Suprapubic skin (tissue), 4 donors: ENCODE data around the gene SIL1. TPM values are rescaled to one million over a fixed set of nuclear protein-coding genes. Genes with fewer than 3 reads are reported as not detected.

ENCODE experiments used
- DNase-seq, 2 donors: peaks; one replicate each; pipeline ENCODE4 v3.0.0-alpha.2; 2019; ENCODE audit warnings: low spot score in 2 of 2
- H3K27ac ChIP-seq: fragments of 200-600 bp; sonication (generic); one replicate; pipeline ENCODE4 v1.5.1; 2019
- H3K27me3 ChIP-seq: fragments of 200-600 bp; sonication (generic); one replicate; pipeline ENCODE4 v1.5.1; 2019
- H3K36me3 ChIP-seq: fragments of 200-600 bp; sonication (generic); one replicate; pipeline ENCODE4 v1.5.1; 2019
- H3K4me1 ChIP-seq: fragments of 200-600 bp; sonication (generic); one replicate; pipeline ENCODE4 v1.5.1; 2019
- H3K4me3 ChIP-seq: fragments of 200-600 bp; sonication (generic); one replicate; pipeline ENCODE4 v1.5.1; 2019; ENCODE audit warnings: mild to moderate bottlenecking
- H3K9me3 ChIP-seq: fragments of 200-600 bp; sonication (generic); one replicate; pipeline ENCODE4 v1.5.1; 2019
- CTCF ChIP-seq, 2 donors: fragments of 200-600 bp in 1 of 2; fragments of 450-650 bp in 1 of 2; sonication (generic) in 1 of 2; IDR thresholded peaks; one replicate each; pipeline ENCODE4 v1.5.1; 2016 to 2019; ENCODE audit warnings: antibody characterized with exemption in 2 of 2, mild to moderate bottlenecking in 1 of 2, moderate library complexity in 1 of 2
- EP300 ChIP-seq: sonication (generic); formaldehyde crosslinking; IDR thresholded peaks from one replicate; pipeline ENCODE4 v1.6.1; 2017; ENCODE audit warnings: antibody characterized with exemption
- POLR2A ChIP-seq, 2 donors: fragments of 450-650 bp; IDR thresholded peaks; one replicate each; pipeline ENCODE4 v1.6.1; 2017; ENCODE audit warnings: antibody characterized with exemption in 2 of 2, mild to moderate bottlenecking in 2 of 2, moderate library complexity in 2 of 2
- POLR2AphosphoS5 ChIP-seq, 3 donors: sonication (generic); formaldehyde crosslinking; IDR thresholded peaks; one replicate each; pipeline ENCODE4 v1.6.1; 2017; ENCODE audit warnings: antibody characterized with exemption in 3 of 3
- WGBS: methylation state at CpG from one replicate; pipeline ENCODE4 v1.1.5; 2018; 5-methylcytosine and 5-hydroxymethylcytosine counted together
- total RNA-seq, 4 donors: library from RNA; depleted of rRNA; stranded (reverse); fragments of >200 nt; gene quantifications; one replicate each; pipeline ENCODE4 v1.1.0, GENCODE V29; 2016

SIL1 gene
- total RNA-seq, 4 donors from 2014 or later = 38.5 to 54.6 (median 41.7) TPM

- H3K4me3 ChIP-seq = no peak overlapping the region
- no peaks in the 10 kb centered on the region for H3K9me3 ChIP-seq
- H3K27ac ChIP-seq = no peak overlapping the region
- H3K27me3 ChIP-seq = no peaks in the 10 kb centered on the region
- peaks cover 3% of the 10 kb centered on the region for H3K36me3 ChIP-seq
- peaks cover 2% of the 10 kb centered on the region for H3K4me1 ChIP-seq
- no peak for DNase-seq
- WGBS = 80% methylated on average over 1 of the region's 1 CpG
- TF ChIP-seq POLR2A (IDR thresholded peaks at IDR 0.05) (no peak), EP300 (no peak), POLR2AphosphoS5 (IDR thresholded peaks at IDR 0.05) (no peak), CTCF (IDR thresholded peaks at IDR 0.05) (no peak)
Observed at GRCh38 chr5:139125991-139126390, 72.2 kb downstream of the SIL1 start.

DNA sequence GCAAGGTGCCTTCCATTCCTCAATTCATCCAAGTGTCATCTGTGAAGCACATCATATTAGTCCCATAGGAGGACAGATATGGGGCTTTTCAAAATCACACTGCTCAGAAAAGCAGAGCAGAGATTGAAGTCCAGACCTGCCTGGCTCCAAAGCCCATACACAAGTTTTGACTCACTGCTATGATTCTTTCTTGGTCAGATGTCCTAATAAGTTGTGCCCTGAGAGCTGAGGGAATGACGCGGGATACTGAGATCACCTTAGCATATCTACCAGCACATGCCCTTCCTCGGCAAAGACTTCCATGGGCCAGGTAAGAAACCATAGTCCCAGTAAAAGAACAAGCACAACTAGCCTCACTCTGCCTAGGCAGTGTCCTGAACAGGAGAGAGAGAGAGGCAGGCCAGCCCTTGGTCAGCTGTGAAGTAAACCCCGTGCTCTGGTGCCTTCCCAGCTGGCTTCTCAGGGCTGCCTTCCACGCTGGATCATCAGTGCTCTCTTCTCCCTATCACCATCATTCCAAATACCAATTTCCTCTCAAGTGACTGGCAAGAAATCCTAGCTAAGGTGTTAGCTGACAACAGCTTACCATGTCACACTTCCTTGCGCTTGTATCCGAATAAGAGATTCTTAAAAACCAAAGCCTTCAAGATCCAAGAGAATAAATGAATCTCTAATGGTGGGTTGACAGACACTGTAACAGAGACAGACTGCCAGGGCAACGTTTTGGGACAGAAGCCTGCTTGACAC is 73.2 kb downstream of the SIL1 start:
- 88% methylated on average over 8 of the region's 8 CpGs for WGBS
- DNase-seq = no peak
- Histone ChIP-seq H3K4me1 (no peaks in the 10 kb centered on the region), H3K4me3 (no peak overlapping the region), H3K36me3 (peaks cover 13% of the 10 kb centered on the region), H3K27me3 (no peaks in the 10 kb centered on the region), H3K9me3 (no peaks in the 10 kb centered on the region), H3K27ac (no peak overlapping the region)
- TF ChIP-seq EP300 (no peak), POLR2A (IDR thresholded peaks at IDR 0.05) (no peak), POLR2AphosphoS5 (IDR thresholded peaks at IDR 0.05) (no peak), CTCF (IDR thresholded peaks at IDR 0.05) (no peak)

- Histone ChIP-seq H3K4me3 (no peak overlapping the region), H3K27ac (no peak overlapping the region), H3K9me3 (no peaks in the 10 kb centered on the region), H3K4me1 (no peaks in the 10 kb centered on the region), H3K36me3 (peaks cover 41% of the 10 kb centered on the region), H3K27me3 (no peaks in the 10 kb centered on the region)
- DNase-seq = no peak
- TF ChIP-seq POLR2A (IDR thresholded peaks at IDR 0.05) (no peak), POLR2AphosphoS5 (IDR thresholded peaks at IDR 0.05) (no peak), EP300 (no peak), CTCF (IDR thresholded peaks at IDR 0.05) (no peak)
- WGBS = 82% methylated on average over 5 of the region's 5 CpGs
Observed at GRCh38 chr5:139121120-139121519, 77.0 kb downstream of the SIL1 start.

- TF ChIP-seq EP300 = no peak
- TF ChIP-seq POLR2A (IDR thresholded peaks at IDR 0.05) = no peak
- TF ChIP-seq POLR2AphosphoS5 (IDR thresholded peaks at IDR 0.05) = no peak
- no peak for TF ChIP-seq CTCF (IDR thresholded peaks at IDR 0.05)
- H3K9me3 ChIP-seq = no peaks in the 10 kb centered on the region
- WGBS = 97% methylated on average over 4 of the region's 4 CpGs
- no peaks in the 10 kb centered on the region for H3K4me1 ChIP-seq
- peaks cover 41% of the 10 kb centered on the region for H3K36me3 ChIP-seq
- no peak overlapping the region for H3K4me3 ChIP-seq
- no peak for DNase-seq
- no peaks in the 10 kb centered on the region for H3K27me3 ChIP-seq
- H3K27ac ChIP-seq = no peak overlapping the region
Observed at GRCh38 chr5:139120521-139120920, 77.6 kb downstream of the SIL1 start.

DNA sequence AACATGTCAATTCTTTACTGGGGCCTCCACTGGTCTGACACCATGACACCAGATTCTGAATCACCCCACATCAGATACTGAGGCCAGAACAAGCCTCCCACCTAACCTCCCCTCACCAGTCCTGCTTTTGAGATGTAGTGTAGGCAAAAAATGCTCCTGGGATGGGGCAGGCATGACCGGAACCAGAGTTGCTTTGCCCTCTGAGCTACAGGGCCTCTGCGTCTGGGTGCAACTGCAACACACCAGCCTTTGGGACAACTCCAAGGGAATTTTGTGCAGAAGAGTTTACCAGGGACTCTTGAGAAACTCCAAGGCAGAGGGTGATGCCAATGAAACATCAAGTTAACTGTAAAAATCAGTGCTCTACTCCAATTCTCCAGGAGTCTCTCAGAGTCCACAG is 79.4 kb downstream of the SIL1 start:
- Histone ChIP-seq H3K9me3 (no peaks in the 10 kb centered on the region), H3K27me3 (no peaks in the 10 kb centered on the region), H3K4me1 (no peaks in the 10 kb centered on the region), H3K27ac (no peak overlapping the region), H3K4me3 (no peak overlapping the region), H3K36me3 (peaks cover 44% of the 10 kb centered on the region)
- no peak for TF ChIP-seq POLR2A (IDR thresholded peaks at IDR 0.05)
- TF ChIP-seq CTCF (IDR thresholded peaks at IDR 0.05) = no peak
- no peak for TF ChIP-seq EP300
- TF ChIP-seq POLR2AphosphoS5 (IDR thresholded peaks at IDR 0.05) = no peak
- WGBS = 95% methylated on average over 2 of the region's 2 CpGs
- DNase-seq = no peak
